Measurements from ENCODE around the gene ID2. TPM values are rescaled to one million over a fixed set of nuclear protein-coding genes. Genes with fewer than 3 reads are reported as not detected.

ID2 gene
- total RNA-seq, 1 experiment from 2014 or later, result 90.9 TPM

DNA sequence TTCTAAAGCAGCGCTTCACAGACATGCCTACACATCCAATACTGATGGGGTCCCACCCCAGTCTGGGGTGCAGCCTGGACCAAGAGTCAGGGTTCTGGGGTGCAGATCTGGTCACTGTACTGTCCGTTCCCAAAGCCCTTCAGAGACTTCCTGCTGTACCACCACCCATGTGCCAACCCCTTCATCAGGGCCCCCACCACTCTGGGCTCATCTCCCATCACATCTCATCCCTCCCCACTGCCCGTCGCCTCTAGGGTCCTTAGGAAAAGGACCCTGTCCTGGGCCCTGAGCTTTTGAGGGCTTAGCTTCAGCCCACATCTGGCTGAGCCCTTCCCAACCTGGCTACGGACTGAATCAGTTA, 37.9 kb upstream of the ID2 start:
- CTCF ChIA-PET, result no interaction called here
- intact Hi-C loops (cut with micrococcal nuclease; ENCODE audit: unreplicated experiment), result no loop called here
- H3K27ac Mint-ChIP-seq (ENCODE audit: unreplicated experiment), result no peak overlapping the region

GRCh38 chr2:8644605-8645175, 37.2 kb upstream of the ID2 start:
- ChIA-PET POLR2A (interaction anchor here (0.7 kb wide), 1 partner anchor 37 kb away, joined by 4 read pairs; the partner anchor contains the start of gene ID2), CTCF (no interaction called here)
- Histone ChIP-seq H3K4me3 (ENCODE audit: low read depth, low read length) (no peak overlapping the region), H3K9me3 (no peaks in the 10 kb centered on the region; the same call in 1 of the 2 replicates), H3K36me3 (ENCODE audit: control insufficient read depth, insufficient read depth, low read length) (no peaks in the 10 kb centered on the region; the same call in 1 of the 2 replicates), H3K4me1 (peaks cover 17% of the 10 kb centered on the region), H3K27me3 (replicated peaks; ENCODE audit: control insufficient read depth, insufficient read depth, low read length) (no peaks in the 10 kb centered on the region)
- Mint-ChIP-seq H3K27ac (ENCODE audit: unreplicated experiment) (no peak overlapping the region), H3K36me3 (ENCODE audit: insufficient read depth, unreplicated experiment) (no peaks in the 10 kb centered on the region), H3K4me3 (ENCODE audit: unreplicated experiment) (no peak overlapping the region), H3K4me1 (ENCODE audit: low read depth, unreplicated experiment) (peaks cover 18% of the 10 kb centered on the region), H3K9me3 (ENCODE audit: unreplicated experiment) (no peaks in the 10 kb centered on the region), H3K27me3 (ENCODE audit: insufficient read depth, unreplicated experiment) (no peaks in the 10 kb centered on the region)
- DNase-seq, result no peak
- no TSS peak for BruUV-seq (replicated peaks)
- TF ChIP-seq CTCF (IDR thresholded peaks at IDR 0.05; ENCODE audit: insufficient read depth in 1 of 2, low read depth in 1 of 2, low read length in 1 of 2, severe bottlenecking in 1 of 2, unreplicated experiment in 1 of 2), result peak in 1 of 2 experiments; percentile 18
- intact Hi-C loops (cut with micrococcal nuclease; ENCODE audit: unreplicated experiment), result no loop called here

More for the DNA sequence above, 37.9 kb upstream of the ID2 start:
- peaks cover 17% of the 10 kb centered on the region for H3K4me1 ChIP-seq
- DNase-seq, result no peak
- H3K4me3 Mint-ChIP-seq (ENCODE audit: unreplicated experiment), result no peak overlapping the region
- H3K36me3 ChIP-seq (ENCODE audit: control insufficient read depth, insufficient read depth, low read length), result no peaks in the 10 kb centered on the region; the same call in 1 of the 2 replicates
- no peaks in the 10 kb centered on the region; the same call in 1 of the 2 replicates for H3K9me3 ChIP-seq
- TF ChIP-seq CTCF (IDR thresholded peaks at IDR 0.05; ENCODE audit: insufficient read depth in 1 of 2, low read depth in 1 of 2, low read length in 1 of 2, severe bottlenecking in 1 of 2, unreplicated experiment in 1 of 2), result no peak
- H3K4me3 ChIP-seq (ENCODE audit: low read depth, low read length), result no peak overlapping the region
- H3K9me3 Mint-ChIP-seq (ENCODE audit: unreplicated experiment), result no peaks in the 10 kb centered on the region
- no peaks in the 10 kb centered on the region for H3K27me3 Mint-ChIP-seq (ENCODE audit: insufficient read depth, unreplicated experiment)
- peaks cover 18% of the 10 kb centered on the region for H3K4me1 Mint-ChIP-seq (ENCODE audit: low read depth, unreplicated experiment)
- H3K36me3 Mint-ChIP-seq (ENCODE audit: insufficient read depth, unreplicated experiment), result no peaks in the 10 kb centered on the region
- no TSS peak for BruUV-seq (replicated peaks)
- POLR2A ChIA-PET, result no interaction called here
- H3K27me3 ChIP-seq (replicated peaks; ENCODE audit: control insufficient read depth, insufficient read depth, low read length), result no peaks in the 10 kb centered on the region

GRCh38 chr2:8645176-8645831, 36.6 kb upstream of the ID2 start:
- Mint-ChIP-seq H3K27ac (ENCODE audit: unreplicated experiment) (no peak overlapping the region), H3K9me3 (ENCODE audit: unreplicated experiment) (no peaks in the 10 kb centered on the region), H3K36me3 (ENCODE audit: insufficient read depth, unreplicated experiment) (no peaks in the 10 kb centered on the region), H3K27me3 (ENCODE audit: insufficient read depth, unreplicated experiment) (no peaks in the 10 kb centered on the region), H3K4me1 (ENCODE audit: low read depth, unreplicated experiment) (peaks cover 18% of the 10 kb centered on the region), H3K4me3 (ENCODE audit: unreplicated experiment) (no peak overlapping the region)
- Histone ChIP-seq H3K9me3 (no peaks in the 10 kb centered on the region; the same call in 1 of the 2 replicates), H3K27me3 (replicated peaks; ENCODE audit: control insufficient read depth, insufficient read depth, low read length) (no peaks in the 10 kb centered on the region), H3K36me3 (ENCODE audit: control insufficient read depth, insufficient read depth, low read length) (no peaks in the 10 kb centered on the region; the same call in 1 of the 2 replicates), H3K4me1 (peaks cover 17% of the 10 kb centered on the region), H3K4me3 (ENCODE audit: low read depth, low read length) (no peak overlapping the region)
- intact Hi-C loops (cut with micrococcal nuclease; ENCODE audit: unreplicated experiment), result no loop called here
- CTCF ChIA-PET, result no interaction called here
- DNase-seq, result no peak
- no TSS peak for BruUV-seq (replicated peaks)
- TF ChIP-seq CTCF (IDR thresholded peaks at IDR 0.05; ENCODE audit: insufficient read depth in 1 of 2, low read depth in 1 of 2, low read length in 1 of 2, severe bottlenecking in 1 of 2, unreplicated experiment in 1 of 2), result no peak
- POLR2A ChIA-PET, result interaction anchor here (0.7 kb wide), 1 partner anchor 36 kb away, joined by 4 read pairs; the partner anchor contains the start of gene ID2

All from Caco-2 (cell line).